Measurements from ENCODE around the gene BMPER. TPM values are rescaled to one million over a fixed set of nuclear protein-coding genes. Genes with fewer than 3 reads are reported as not detected.

BMPER gene
- total RNA-seq, result 3.2 and 5.0 TPM in 2 replicates

GRCh38 chr7:33905389-33906032, at the start of gene BMPER:
BMPER (plus strand) TSS chr7:33905539; CDS start chr7:33905614, 75 bp downstream.

All from uterine smooth muscle cell (primary cell).